Measurements from ENCODE around the gene KCTD6. TPM values are rescaled to one million over a fixed set of nuclear protein-coding genes. Genes with fewer than 3 reads are reported as not detected.

The KCTD6 gene
- polyA plus RNA-seq, 1 of the 3 experiments (the other 2 are of a cell fraction) = 7.8 TPM

DNA sequence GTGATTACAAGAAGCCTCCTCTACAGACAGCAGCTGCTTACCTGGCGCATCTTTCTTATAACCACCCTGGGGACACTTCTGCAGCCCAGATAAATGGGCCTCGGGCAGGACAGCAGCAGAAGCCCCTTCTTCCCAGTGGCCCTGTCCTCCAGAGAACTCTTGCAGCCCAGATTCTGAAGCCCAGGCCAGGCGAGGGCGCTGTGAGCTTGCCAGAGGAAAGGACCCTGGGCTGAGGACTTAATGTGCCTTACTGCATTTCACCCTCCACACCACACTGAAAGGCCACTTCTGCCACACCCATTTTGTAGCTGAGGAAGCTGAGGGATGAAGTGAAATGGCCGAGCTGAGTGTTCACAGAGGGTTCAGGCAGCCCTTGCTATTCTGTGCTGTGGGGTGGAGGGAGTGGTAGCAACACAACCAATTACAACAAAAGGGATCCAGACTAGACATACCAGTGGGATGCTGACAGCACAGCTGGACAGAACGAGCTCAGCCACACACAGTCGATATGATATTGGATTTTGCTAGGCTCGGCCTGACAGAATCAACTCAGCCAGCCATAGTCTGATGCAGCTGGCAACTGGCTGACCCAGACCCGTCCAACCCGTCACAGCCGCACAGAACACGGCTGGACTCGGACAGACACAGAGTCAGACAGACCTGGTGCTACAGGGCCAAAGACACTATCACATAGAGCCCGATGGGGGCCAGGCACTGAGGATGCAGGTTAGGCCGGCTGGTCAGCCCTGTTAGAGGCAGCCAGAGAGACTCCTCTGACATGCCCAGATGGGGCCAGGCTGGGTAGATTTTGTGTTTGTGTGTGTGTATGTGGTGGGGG, 37.8 kb downstream of the KCTD6 start:
- no peak for DNase-seq
- Histone ChIP-seq H3K79me2 (ENCODE audit: insufficient read depth) (no peaks in the 10 kb centered on the region), H3K36me3 (replicated peaks in 1 of 2; ENCODE audit: control insufficient read depth in 1 of 2, insufficient read depth in 2 of 2, low read length in 1 of 2) (no peaks in the 10 kb centered on the region), H3K9ac (no peak overlapping the region), H3K9me2 (no peaks in the 10 kb centered on the region), H3K27me3 (ENCODE audit: insufficient read depth) (no peaks in the 10 kb centered on the region), H3K4me1 (ENCODE audit: control insufficient read depth in 1 of 2, insufficient read depth in 2 of 2, low read depth in 1 of 2, low read length in 1 of 2) (peaks cover 19 to 26% of the 10 kb centered on the region in 2 experiments), H3K27ac (ENCODE audit: low read depth in 2 of 2, low read length in 1 of 2) (peak overlapping the region in 1 of 2 experiments; percentile 76; a peak in 2 of 4 replicates), H3K9me3 (no peaks in the 10 kb centered on the region), H4K20me1 (ENCODE audit: insufficient read depth) (no peaks in the 10 kb centered on the region), H3F3A (replicated peaks; ENCODE audit: insufficient read depth) (peaks cover 4% of the 10 kb centered on the region), H3K4me2 (no peak overlapping the region), H3K4me3 (ENCODE audit: low read depth in 2 of 2, low read length in 1 of 2) (peak overlapping the region in 1 of 2 experiments; percentile 37; a peak in 1 of 4 replicates), H2AFZ (ENCODE audit: low read depth) (no peak overlapping the region)
- 70% methylated on average over 4 of the region's 15 CpGs for WGBS (ENCODE audit: low lambda C conversion rate)
- no peak for TF ChIP-seq FOXJ3 (CRISPR knock-in tag; IDR thresholded peaks at IDR 0.05)
- TF ChIP-seq RAD21 (IDR thresholded peaks at IDR 0.05; ENCODE audit: low read length) = peak; percentile 37
- TF ChIP-seq, protein P1, sequence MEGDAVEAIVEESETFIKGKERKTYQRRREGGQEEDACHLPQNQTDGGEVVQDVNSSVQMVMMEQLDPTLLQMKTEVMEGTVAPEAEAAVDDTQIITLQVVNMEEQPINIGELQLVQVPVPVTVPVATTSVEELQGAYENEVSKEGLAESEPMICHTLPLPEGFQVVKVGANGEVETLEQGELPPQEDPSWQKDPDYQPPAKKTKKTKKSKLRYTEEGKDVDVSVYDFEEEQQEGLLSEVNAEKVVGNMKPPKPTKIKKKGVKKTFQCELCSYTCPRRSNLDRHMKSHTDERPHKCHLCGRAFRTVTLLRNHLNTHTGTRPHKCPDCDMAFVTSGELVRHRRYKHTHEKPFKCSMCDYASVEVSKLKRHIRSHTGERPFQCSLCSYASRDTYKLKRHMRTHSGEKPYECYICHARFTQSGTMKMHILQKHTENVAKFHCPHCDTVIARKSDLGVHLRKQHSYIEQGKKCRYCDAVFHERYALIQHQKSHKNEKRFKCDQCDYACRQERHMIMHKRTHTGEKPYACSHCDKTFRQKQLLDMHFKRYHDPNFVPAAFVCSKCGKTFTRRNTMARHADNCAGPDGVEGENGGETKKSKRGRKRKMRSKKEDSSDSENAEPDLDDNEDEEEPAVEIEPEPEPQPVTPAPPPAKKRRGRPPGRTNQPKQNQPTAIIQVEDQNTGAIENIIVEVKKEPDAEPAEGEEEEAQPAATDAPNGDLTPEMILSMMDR (IDR thresholded peaks at IDR 0.05) = peak; percentile 32
- ChIA-PET POLR2A (no interaction called here), CTCF (interaction anchor here (0.6 to 12.5 kb wide), 14 partner anchors 10 to 223 kb away, joined by 3 to 99 read pairs (median 4); partner anchors contain the start of genes HTD2, KCTD6 and RPP14)

DNA sequence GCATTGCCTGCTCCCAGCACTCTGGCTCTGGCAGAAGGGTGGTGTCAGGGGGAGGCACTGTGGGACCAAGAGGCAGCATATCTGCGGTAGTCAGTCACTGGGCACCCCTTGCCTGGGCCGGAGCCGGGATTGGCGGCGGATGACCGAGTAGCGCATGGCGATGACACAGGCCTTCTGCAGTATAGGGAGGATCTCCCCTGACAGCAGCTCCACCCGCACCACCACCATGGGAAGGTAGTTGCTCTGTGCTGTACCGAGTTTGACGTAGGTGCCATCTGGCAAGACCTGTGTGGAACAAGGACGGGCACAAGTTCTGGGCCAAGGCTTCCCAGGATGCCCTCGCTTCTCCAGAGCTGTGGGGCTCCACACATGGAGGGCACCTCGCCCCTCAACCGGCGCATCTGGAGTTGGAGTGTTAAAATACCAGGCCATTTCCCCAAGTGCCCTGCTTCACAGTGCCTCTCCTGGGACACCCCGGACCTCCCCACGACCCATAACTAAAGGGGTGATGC, 38.5 kb downstream of the KCTD6 start:
- H3K9me2 ChIP-seq = no peaks in the 10 kb centered on the region
- CTCF ChIA-PET = interaction anchor here (1.0 to 12.5 kb wide), 9 partner anchors 13 to 223 kb away, joined by 3 to 99 read pairs (median 4); partner anchors contain the start of genes HTD2, KCTD6 and RPP14
- TF ChIP-seq, protein P1 (IDR thresholded peaks at IDR 0.05) = no peak
- TF ChIP-seq, protein P2, sequence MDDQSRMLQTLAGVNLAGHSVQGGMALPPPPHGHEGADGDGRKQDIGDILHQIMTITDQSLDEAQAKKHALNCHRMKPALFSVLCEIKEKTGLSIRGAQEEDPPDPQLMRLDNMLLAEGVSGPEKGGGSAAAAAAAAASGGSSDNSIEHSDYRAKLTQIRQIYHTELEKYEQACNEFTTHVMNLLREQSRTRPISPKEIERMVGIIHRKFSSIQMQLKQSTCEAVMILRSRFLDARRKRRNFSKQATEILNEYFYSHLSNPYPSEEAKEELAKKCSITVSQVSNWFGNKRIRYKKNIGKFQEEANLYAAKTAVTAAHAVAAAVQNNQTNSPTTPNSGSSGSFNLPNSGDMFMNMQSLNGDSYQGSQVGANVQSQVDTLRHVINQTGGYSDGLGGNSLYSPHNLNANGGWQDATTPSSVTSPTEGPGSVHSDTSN (IDR thresholded peaks at IDR 0.05) = no peak
- TF ChIP-seq GABPA (IDR thresholded peaks at IDR 0.05; ENCODE audit: low read depth) = no peak

More for the DNA sequence above, 38.5 kb downstream of the KCTD6 start:
- 94% methylated on average over 14 of the region's 18 CpGs for WGBS (ENCODE audit: low lambda C conversion rate)
- Histone ChIP-seq H3K4me3 (ENCODE audit: low read depth in 2 of 2, low read length in 1 of 2) (no peak overlapping the region), H3K4me1 (ENCODE audit: control insufficient read depth in 1 of 2, insufficient read depth in 2 of 2, low read depth in 1 of 2, low read length in 1 of 2) (peaks cover 19 to 26% of the 10 kb centered on the region in 2 experiments), H3K9ac (no peak overlapping the region), H3K36me3 (replicated peaks in 1 of 2; ENCODE audit: control insufficient read depth in 1 of 2, insufficient read depth in 2 of 2, low read length in 1 of 2) (no peaks in the 10 kb centered on the region), H3K4me2 (no peak overlapping the region), H3K79me2 (ENCODE audit: insufficient read depth) (no peaks in the 10 kb centered on the region), H4K20me1 (ENCODE audit: insufficient read depth) (no peaks in the 10 kb centered on the region), H3K27ac (ENCODE audit: low read depth in 2 of 2, low read length in 1 of 2) (no peak overlapping the region; a peak in 1 of 4 replicates), H3F3A (replicated peaks; ENCODE audit: insufficient read depth) (peaks cover 4% of the 10 kb centered on the region), H3K9me3 (no peaks in the 10 kb centered on the region), H3K27me3 (ENCODE audit: insufficient read depth) (no peaks in the 10 kb centered on the region), H2AFZ (ENCODE audit: low read depth) (no peak overlapping the region)
- DNase-seq = no peak
- POLR2A ChIA-PET = no interaction called here

Measured in SK-N-SH (cell line).